DND-41 (cell line): Measurements from ENCODE around the gene UBXN2A.

Source experiments
- EZH2 ChIP-seq: IDR thresholded peaks from 3 replicates; pipeline ENCODE4 v1.6.1; 2012; ENCODE audit warnings: borderline replicate concordance, low read depth, mild to moderate bottlenecking, moderate library complexity, low read length, inconsistent platforms; ENCODE audit not compliant: severe bottlenecking
- TF ChIP-seq, protein P1 (sequence below): IDR thresholded peaks from 2 replicates; pipeline ENCODE4 v1.5.1; 2012; ENCODE audit warnings: borderline replicate concordance, low read length, moderate library complexity, mild to moderate bottlenecking; ENCODE audit not compliant: poor library complexity, severe bottlenecking; ENCODE audit errors: extremely low read depth

DNA sequence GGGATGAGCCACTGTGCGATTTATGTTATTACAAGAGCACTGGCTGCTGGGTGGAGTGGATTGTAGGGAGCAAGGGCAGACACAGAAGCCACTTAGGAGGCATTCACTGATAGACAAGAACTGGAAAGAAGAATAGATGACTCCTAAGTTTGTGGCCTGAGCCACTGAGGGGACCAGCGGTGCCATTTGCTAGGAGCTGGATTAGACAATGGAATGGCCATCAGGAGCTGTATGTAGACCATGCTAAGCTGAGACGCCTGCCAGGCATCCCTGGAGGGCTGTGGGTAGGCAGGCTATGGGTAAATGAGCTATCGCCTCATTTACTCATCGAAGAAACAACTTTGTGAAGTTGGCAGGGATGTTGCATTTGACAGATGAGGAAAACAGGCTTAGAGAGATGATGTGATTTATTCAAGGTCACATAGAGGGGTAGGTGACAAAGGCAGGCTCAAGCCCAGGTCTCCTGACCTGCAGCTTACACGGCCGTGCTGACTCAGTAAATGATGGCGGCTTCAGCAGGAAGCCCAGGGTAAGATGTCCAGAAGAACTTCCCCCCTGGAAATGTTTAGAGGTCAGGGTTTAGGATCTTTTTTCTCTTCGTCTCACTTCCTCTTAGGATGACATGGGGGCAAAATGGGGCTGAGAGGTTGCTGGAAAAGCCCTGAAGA, 72.4 kb downstream of the UBXN2A start:
- TF ChIP-seq, protein P1, sequence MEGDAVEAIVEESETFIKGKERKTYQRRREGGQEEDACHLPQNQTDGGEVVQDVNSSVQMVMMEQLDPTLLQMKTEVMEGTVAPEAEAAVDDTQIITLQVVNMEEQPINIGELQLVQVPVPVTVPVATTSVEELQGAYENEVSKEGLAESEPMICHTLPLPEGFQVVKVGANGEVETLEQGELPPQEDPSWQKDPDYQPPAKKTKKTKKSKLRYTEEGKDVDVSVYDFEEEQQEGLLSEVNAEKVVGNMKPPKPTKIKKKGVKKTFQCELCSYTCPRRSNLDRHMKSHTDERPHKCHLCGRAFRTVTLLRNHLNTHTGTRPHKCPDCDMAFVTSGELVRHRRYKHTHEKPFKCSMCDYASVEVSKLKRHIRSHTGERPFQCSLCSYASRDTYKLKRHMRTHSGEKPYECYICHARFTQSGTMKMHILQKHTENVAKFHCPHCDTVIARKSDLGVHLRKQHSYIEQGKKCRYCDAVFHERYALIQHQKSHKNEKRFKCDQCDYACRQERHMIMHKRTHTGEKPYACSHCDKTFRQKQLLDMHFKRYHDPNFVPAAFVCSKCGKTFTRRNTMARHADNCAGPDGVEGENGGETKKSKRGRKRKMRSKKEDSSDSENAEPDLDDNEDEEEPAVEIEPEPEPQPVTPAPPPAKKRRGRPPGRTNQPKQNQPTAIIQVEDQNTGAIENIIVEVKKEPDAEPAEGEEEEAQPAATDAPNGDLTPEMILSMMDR = no peak
- TF ChIP-seq EZH2 = no peak
